GM18526 (cell line): ENCODE measurements around the gene CHFR.

ENCODE experiments used
- POLR2A ChIP-seq: IDR thresholded peaks from 3 replicates; pipeline ENCODE4 v1.6.1; 2011; ENCODE audit not compliant: insufficient read length; ENCODE audit errors: extremely low read depth

CHFR gene

DNA sequence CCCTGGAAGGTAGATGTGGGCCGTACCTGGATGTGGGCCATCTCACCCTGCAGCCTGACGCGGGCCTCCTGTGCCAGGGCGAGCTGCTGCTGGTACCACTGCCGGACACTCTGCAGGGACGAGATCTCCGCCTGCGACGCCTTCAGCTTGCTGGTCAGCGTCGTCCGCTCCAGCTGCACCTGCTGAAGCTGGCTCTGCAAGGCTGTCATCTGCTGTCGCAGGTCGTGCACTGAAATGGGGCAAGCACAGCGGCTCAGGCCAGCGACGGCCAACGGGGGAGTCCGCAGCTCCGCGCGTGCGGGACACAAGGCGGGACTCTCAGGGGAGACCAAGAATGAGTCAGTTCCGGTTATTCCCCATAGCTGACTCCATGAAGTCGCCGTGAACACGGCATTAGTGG, 85.7 kb downstream of the CHFR start:
- no peak for TF ChIP-seq POLR2A

DNA sequence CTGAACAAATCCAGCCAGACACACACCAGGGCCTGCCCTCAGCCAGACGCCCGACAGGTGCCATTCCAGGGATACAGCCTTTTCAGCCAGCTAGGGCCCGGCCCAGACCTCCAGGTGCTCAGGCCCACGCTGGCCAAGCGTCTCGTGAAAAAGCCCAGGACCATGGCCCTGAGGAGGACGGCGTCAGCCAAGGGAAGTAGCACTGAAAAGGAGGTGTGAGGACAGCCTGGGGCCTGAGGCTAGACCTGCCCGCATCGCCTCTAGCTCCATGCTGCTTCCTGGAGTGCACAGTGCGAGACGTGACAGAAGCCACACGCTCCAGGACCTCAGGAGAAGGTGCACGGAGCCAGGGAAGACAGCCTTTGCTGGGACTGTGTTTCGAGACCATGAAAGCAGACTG, 88.6 kb downstream of the CHFR start:
- no peak for TF ChIP-seq POLR2A

DNA sequence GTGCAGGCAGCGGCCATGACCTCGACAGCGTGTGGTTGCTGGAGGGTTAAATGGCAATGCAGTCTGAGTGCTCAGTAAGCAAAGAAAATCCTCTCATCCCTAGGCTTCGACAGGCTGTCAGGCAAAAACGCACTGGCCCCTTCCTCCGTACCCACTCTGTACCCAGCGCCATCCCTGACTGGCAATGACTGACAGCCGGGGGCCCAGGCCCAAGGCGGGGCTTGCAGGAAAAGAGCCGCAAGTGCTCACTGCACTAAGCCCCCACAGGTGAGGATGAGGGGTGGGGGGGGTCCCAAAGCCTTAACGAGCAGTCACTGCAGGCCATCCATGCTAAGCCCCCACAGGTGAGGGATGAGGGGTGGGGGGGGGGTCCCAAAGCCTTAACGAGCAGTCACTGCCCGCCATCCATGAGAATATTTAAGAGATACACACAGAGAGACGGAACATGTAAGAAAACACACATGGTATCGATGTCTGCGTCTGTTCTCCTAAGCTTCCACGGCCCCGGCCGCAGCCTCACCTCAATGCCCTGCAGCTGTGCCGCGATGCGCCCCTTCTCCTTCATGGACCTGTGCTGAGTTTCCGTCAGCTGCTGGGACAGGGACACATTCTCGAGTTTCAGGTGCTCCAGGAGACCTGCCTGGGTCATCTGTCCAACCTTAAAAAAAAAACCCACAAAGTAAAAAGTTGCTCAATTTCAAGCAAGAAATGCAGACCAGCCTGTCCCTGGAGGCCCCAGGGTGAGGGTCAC, 89.4 kb downstream of the CHFR start:
- TF ChIP-seq POLR2A = no peak

DNA sequence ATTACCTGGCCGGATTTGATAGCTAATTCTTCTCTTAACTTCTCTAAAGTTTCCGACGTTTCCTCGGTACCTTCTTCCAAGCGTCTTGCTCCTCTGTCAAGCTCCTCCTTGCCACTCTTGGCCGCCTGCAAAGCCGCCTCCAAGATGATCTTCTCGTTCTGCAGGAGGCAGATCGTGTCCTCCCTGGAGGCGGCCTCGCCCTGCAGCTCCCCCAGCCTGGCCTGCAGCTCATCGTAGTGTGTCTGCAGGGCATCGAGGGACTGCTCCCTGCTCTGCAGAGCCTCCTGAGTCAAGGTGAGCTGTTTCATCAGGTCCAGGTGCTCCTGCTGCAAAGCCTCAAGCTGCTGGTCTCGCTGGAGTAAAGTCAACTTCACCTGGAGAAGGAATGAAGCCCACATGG, 91.6 kb downstream of the CHFR start:
- TF ChIP-seq POLR2A = no peak

DNA sequence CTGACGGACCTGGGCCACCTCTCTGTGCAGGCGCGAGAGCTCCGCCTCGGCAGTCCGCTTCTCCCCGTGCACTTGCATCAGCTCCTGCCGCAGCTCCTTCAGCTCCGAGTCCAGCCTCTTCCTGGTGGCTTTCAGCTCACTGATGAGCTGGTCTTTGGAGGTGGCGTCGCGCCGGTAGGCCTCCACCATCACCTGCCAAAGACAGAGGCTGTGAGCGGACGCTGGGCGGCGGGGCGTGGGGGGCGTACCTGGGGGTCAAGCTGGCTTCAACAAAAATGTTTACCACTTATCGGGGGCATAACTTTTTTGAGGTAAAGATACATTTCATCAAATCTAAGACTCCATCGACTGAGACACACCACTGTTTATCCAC, 98.3 kb downstream of the CHFR start:
- no peak for TF ChIP-seq POLR2A

DNA sequence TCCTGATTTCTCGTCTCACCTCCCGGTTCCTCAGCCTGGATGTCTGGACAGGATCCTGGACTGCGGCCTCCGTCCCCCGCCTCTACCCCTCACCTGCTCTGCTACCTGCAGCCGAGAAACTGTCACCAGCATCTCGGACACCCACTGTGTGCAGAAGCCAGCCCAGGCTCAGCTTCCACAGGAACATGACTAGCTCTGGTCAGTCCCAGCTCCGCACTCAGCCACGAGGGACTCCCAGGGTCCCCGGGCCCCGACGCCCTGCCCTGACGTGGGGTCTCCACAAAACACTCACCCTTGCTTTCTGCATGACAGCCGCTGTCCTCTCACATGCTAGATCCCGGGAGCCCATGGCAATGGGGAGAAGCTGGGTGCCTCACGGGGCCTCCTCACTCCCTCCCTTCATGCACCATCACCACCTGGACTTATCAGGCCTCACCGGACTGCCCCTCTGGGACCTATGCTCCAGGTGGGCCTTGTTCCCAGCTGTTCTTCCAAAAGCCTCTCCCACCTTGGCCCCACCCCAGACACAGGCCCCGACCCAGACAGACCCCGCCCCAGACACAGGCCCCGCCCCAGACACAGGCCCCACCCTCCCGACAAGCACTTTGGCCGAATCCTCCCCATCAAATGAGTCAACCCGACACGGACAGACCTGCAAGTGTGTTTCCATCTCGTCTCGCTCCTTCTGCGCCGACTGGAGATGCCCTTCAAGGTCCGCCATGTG, 98.9 kb downstream of the CHFR start:
- TF ChIP-seq POLR2A = no peak

DNA sequence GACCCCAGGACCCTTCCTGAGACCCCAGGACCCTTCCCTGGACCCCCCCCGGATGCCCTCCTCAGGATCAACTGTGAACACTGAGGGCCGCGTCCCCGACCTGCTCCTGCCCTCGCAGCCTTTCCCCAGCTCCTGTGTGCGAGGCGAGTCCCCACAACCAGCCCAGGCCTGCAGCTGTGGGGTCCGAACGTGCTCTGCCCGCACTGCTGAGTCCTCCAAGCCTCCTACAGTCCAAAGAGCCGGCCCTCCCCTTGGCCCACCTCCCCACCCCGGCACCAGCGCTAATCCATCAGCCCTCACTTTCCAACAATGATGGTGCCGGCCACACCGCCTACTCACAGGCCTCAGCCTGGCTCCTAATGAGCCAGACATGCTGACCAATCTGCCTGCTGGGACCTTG, 99.5 kb downstream of the CHFR start:
- TF ChIP-seq POLR2A = no peak

DNA sequence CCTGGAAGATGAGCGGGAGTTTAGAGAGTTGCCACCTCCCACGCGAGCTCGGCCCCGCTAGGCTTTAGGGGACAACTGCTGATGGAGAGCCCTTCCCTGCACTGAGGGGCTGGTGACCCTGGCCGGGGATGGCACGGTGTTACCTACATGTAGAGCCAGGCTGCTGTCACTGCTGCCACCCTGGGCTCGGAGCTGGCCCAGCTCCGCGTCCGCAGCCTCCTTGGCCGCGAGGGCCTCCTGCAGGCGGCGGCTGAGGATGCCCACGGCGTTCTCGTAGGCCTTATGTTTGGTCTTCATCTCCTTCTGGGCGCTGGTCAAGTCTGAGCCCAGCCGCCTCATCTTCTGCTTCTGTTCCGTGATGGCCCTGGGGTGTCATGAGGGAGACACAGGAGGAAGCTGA, 101.2 kb downstream of the CHFR start:
- TF ChIP-seq POLR2A = no peak

DNA sequence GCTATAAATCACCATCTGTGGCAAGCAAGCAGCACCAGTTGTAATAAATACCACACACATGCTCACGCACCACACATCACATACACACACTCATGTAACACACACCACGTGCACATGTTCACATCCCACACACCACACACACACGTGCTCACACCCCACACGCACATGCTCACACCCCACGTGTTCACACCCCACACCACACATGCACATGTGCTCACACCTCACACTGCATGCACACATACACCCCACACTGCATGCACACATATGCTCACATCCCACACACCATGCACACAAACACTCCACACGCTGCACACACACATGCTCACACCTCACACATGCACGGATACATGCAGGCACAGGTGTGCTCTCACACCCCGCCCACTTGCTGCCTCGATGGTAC, 102.8 kb downstream of the CHFR start:
- TF ChIP-seq POLR2A = no peak

DNA sequence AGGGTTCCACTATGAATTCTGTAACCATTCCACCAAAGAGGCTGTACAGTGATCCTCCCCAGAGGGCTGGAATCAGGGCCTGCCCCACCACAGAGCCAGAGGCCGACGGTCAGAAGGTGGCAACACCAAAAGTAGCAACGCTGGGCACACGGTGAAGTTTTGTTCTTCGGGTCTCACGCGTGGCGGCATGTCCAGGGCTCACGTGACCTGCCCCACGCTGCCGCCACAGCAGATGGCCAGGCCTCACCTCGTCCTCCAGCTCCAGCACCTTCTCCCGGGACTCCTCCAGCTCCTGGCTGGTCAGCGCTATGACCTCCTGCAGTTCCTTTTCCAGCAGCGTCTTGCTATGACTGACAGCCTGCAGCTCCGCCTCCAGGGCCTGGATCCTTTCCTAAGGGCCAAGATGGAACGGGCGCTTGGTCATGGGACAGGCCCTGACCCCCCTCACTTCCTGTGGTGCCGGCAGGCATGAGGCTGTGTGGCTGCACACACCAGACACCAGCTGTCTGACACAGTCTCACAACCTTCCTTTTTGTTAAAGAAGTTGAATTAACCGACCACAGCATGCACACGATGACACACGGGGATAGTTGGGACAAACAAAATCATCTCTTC, 103.4 kb downstream of the CHFR start:
- TF ChIP-seq POLR2A = no peak
